ENCODE data around the gene TOP3B. TPM values are rescaled to one million over a fixed set of nuclear protein-coding genes. Genes with fewer than 3 reads are reported as not detected.

Gene TOP3B
- total RNA-seq, 1 donor from 2014 or later: 37.0 TPM

DNA sequence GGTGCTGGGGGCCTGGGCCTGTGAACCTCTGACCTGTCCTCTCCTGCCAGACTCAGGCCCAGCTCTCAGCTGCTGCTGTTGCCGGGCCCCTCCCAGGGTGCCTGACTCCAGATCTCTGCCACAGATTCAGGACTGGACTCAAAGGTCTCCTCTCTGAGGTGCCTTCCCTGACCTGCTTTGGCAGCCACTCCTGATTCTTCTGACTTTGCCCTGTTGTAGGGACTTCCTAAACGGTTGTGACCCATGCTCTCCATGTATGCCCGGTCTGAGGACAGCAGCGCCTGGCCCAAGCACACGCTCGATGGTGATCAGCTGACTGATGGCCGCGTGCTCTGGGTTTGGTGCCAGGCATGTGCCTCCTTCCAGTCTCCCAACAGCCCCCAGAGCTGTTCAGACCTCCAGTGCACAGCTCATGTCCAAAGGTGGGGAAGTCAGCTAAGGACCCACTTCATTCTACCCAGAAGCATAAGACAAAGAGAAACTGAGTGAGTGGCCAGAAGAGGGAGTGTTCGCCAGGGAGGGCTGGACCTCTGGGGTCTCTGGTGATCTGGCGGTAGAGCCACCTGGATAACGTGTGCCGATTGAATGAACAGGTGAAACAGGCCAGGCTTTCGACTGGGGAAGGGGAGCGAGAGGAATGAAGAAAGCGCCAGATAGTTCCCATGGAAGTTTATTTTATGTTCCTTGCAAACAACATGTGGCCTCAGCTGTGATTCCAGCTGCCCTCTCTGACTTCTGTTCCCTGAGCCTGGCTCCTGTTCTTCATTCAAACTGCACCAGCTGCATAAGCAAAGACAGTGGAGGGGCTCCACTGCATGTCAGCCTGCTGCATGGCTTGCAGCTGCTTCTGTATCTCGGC, 8.1 kb upstream of the TOP3B start:
- no peak for DNase-seq (ENCODE audit: low spot score)
- intact Hi-C loops (cut with DNase I): no loop called here
- no peak for ATAC-seq

DNA sequence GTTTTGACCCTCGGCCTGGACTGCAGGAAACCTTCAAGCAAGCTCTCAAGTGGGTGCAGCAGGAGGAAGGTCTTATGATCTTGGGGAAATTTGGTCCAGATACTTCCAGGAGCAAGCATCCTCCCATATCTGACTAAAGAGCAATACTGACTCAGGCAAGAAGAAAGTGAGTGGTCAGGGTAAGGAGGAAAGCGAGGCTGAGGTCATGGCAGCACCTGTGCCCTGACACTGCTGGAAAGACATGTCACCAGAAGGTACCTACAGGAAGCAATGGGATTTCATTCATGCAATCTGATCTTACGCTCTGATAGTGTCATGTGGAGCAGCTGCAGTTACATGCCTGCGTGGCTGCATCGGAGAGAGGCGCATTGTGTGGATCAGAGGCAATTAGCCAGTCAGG, 6.5 kb upstream of the TOP3B start:
- ATAC-seq: no peak

DNA sequence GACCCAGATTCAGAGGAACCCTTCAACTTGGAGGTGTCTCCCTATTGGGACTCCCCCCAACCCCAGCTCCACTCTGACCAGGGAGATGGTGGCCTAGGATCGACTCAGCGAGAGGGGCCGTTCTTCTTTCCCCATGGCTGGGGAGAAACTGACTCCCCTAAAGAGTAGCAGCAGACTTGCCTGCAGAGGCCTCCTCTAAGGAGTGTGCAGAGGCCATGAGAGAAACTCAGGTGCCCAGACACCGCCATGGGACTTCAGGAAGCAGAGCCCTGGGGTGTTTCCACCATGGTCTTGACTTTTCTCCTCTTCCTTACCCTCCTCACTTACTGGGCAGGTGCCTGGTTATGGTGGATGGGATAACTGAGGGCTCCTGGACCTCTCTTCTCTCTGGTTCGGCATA, 2.6 kb upstream of the TOP3B start:
- intact Hi-C loops (cut with DNase I): no loop called here
- ATAC-seq (no peak), DNase-seq (ENCODE audit: low spot score) (no peak)

More for the DNA sequence above, 6.5 kb upstream of the TOP3B start:
- no peak for DNase-seq (ENCODE audit: low spot score)
- intact Hi-C loops (cut with DNase I): no loop called here

DNA sequence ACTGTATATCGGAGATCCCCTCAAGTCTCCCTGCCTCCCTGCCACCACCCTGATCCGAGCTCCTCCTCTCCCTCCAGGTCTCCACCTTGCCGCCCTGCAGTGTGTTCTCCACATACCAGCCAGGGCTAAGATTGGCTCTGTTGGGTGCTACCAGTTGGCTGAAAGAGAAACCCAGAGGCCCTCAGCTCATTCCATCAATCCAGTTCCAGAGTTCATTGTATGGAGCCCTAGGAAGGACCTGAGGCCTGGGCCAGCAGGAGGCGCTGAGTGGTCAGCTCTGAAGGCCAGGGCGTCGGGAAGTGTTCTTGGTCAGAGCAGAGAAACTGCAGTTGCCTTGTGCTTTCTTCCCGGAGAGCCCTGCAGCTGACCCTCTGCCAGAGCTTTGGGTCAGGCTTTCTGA, 2.2 kb upstream of the TOP3B start:
- DNase-seq (ENCODE audit: low spot score) (no peak), ATAC-seq (no peak)
- intact Hi-C loops (cut with DNase I): no loop called here

DNA sequence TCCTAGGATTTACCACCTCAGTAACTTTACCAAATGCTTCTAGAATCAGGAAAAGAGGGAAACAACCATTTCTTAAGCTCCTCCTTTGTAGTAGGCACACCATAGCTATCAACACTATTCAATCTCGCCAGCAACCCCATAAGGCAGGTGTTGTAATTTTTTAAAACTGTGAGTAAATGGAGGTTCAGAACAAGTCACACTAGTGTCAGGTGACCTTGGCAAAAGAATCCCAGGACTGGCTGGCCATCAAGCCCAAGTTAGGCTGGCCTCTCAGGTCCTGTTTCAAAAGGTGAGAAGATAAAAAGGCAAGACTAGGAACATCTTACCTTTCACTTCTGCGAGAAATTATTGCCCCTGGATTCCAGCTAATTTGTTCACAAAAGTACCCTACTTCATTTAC, 713 bp downstream of the TOP3B start:
- intact Hi-C loops (cut with DNase I): no loop called here
- DNase-seq (ENCODE audit: low spot score): no peak
- ATAC-seq: no peak

DNA sequence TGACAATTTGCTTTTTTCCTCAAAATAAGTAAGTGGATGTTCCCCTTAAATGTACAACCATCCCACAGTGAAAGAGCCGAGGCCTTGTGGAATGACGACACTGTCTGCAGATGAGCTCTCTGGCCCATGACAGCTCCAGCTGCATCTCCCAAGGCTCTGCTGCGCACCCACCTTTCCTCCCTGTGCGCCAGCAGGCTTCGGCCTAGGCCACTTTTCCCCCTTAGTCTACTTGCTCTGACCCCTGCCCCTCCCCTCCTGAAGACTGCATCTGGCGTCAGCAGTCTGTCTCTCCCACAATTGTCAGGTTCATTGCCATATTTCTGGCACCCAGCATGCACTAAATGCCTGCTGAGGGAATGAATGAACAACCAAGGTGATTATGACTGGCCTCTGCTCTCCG, 2.0 kb downstream of the TOP3B start:
- ATAC-seq (no peak), DNase-seq (ENCODE audit: low spot score) (no peak)
- intact Hi-C loops (cut with DNase I): no loop called here

DNA sequence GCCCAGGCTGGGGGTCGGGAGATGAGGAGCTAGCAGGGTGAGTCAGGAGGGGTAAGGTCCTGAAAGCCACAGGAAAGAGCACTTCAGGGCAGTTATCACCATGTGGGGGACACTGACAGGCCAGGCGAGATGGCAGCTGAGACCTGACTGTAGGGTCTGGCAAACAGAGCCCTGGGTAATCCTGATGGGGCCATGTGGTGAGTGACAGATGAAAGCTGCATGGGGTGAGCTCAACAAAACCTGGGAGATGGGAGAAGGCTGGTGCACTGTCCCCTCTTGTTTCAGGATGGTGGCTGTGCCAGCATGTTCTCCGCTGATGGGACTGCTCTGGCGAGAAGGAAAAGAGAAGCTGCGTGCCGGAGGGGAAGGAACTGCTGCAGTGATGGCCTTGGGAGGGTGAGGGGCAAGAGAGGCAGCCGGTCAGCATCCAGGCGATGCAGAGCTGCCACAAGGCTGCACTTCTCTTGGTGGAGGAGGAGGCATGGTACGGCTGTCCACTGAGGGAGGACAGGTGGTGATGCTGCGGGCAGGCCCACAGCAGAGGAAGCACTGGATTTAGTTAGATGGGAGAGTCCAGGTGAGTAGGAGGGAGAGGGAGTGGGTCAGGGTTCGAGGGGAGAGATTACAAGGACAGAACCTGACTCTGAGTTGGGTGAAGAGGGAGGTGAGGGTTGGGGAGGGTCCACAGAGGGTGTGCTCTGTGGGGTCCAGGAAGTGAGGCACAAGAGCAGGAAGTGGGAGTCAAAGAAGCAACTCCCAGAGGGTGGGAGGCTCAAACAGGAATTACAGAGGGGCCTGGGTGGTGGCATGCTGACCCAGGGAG, 3.8 kb downstream of the TOP3B start:
- intact Hi-C loops (cut with DNase I): no loop called here
- no peak for DNase-seq (ENCODE audit: low spot score)
- no peak for ATAC-seq

DNA sequence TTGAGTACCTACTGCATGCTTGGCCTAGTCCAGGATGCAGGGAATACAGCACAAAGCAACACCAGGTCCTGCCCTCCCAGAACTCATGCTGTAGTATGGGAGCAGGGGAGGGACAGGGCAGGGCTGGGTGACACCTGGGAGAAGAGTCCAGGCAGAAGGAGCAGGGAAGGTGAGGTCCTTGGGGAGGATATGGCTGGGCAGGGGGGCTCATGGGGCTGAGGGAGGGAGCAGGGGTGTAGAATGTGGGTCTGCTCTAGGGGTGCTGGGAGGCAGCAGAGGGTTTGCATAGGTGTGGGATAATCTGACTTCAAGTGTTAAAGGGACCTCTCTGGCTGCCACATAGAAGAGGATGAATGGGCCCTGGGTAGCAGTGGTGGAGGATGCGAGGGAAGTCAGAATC, 4.8 kb downstream of the TOP3B start:
- ATAC-seq: no peak

DNA sequence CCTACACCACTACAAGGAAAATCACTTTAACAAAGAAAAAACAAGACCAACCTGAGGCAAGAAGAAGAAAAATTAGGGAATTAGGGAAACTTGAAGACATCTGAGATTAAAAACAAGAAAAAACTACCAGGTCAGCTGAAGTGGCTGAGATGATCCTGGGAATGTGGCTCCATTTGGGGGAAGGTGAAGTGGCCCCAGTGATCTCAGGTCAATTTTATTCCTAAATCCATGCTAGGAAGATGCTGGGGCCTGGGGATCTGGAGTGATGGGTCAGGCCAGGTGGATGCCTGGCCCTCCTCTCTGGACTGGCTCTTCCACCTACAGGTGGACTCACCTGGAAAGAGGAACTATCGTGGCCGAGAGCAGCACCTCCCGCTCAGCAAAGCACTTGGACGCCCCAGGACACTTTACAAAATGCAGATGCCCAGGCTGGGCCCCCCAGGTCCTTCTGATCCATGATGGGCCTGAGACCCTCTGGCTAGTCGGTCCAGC, 6.7 kb downstream of the TOP3B start:
- no peak for DNase-seq (ENCODE audit: low spot score)
- intact Hi-C loops (cut with DNase I): no loop called here
- no peak for ATAC-seq

More for the DNA sequence above, 4.8 kb downstream of the TOP3B start:
- no peak for DNase-seq (ENCODE audit: low spot score)
- intact Hi-C loops (cut with DNase I): no loop called here

DNA sequence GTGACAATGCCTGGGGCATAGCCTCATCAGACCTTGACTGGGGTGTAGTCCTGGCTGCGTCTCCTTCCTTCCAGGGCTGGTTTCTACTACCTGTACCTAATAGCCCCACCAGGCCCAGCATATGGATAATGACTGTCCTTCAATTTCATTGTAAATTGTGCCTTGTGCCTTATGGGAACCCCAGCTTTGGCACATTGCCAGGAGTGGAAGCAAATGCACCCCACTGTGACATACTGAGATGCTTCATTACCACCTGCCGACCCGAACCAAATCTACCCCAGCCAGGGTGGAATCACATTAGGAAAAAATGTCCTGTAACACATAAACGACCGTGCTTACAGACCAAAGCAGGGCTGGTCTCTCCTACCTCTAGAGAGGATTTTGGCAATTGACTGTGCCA, 7.3 kb downstream of the TOP3B start:
- intact Hi-C loops (cut with DNase I): no loop called here
- no peak for DNase-seq (ENCODE audit: low spot score)
- ATAC-seq: no peak

DNA sequence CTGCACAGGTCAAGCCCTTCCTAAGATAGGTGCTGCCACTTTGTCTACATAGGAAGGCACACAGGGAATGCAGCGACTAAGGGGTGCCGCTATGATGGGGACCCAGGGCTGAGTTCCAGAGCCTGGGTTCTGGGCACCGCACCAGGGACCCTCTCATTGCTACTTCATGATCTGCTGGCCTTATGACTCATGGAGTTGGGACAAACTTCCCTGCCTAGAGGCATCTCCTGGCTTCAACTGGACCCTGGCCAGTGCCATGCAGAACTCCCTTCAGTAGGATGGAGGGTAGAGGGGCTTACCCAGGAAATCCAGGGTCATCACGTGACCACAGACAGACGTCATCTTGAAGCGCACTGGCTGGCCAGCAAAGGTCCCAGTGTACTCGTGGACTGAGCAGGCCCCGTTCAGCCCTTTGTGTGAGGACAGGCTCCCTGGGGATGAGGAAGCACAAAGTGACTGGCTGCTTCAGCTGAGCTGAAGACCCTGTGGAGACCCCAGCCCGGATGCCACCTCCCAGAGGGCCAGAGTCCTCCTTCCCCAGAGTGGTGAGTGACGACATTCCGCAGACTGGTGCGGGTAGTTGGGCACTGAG, 8.4 kb downstream of the TOP3B start:
- no peak for ATAC-seq
- no peak for DNase-seq (ENCODE audit: low spot score)

DNA sequence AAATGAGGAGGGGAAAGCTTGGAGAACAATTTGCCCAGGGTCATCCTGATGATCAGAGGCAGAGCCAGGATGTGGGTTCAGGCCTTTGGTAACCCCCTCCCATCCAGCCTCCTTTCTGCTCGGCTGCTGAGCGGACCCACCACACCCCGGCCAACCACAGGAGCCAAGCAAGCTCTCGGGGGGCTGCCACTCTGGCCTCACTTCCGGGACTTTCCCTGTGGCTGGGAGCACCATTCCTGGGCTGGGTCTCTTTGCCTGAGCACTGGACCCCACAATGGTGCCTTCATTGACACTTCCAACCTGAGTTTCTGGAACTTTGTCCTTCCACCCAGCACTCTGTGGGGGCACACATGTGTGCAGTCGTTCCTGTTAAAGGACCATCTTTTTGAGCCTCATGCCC, 9.8 kb downstream of the TOP3B start:
- ATAC-seq: no peak

More for the DNA sequence above, 8.4 kb downstream of the TOP3B start:
- intact Hi-C loops (cut with DNase I): no loop called here

DNA sequence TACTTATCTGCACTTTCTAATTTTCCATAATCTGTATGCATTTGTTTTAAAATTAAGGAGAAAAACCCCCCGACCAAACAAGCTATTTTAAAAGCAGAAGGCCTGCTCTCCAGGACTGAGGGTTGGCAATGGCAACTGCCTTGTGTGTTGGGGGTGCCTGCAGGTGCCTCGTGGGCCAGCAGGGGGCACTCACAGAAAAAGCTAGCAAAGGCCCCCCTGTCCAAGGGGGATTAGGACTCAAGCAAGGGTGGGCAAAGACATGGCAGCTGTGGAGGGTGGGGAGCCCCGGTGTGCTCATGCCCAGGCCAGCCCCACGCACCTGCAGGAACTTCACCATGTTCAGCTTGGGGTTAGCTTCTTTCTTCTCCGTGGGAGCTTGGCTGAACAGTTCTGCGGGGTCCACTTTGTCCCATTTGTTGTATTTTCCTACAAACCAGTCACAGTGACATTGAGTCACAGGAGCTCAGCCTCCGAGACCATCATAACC, 10.3 kb downstream of the TOP3B start:
- no peak for ATAC-seq
- DNase-seq (ENCODE audit: low spot score): no peak
- intact Hi-C loops (cut with DNase I): no loop called here

More for the DNA sequence above, 9.8 kb downstream of the TOP3B start:
- intact Hi-C loops (cut with DNase I): no loop called here
- no peak for DNase-seq (ENCODE audit: low spot score)

DNA sequence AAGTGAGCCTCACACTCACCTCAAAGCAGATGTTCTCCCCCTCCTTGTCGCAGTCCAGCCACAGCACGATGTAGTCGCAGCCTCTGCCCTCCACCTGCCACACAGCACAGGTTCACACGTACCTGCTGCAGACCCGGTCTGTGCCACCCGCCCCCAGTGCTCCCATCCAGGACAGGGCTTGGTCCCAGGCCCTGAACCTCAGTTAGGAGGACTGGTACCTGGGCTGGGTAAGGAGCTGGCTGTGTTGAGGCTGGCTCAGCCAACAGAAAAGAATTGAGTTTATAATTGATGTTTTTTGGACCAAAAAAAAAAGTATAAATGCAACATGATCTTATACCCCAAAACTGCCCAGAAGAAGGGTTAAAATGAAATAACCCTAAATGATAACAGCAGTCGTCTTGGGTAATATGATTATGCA, 10.7 kb downstream of the TOP3B start:
- DNase-seq (ENCODE audit: low spot score) (no peak), ATAC-seq (no peak)
- intact Hi-C loops (cut with DNase I): no loop called here

DNA sequence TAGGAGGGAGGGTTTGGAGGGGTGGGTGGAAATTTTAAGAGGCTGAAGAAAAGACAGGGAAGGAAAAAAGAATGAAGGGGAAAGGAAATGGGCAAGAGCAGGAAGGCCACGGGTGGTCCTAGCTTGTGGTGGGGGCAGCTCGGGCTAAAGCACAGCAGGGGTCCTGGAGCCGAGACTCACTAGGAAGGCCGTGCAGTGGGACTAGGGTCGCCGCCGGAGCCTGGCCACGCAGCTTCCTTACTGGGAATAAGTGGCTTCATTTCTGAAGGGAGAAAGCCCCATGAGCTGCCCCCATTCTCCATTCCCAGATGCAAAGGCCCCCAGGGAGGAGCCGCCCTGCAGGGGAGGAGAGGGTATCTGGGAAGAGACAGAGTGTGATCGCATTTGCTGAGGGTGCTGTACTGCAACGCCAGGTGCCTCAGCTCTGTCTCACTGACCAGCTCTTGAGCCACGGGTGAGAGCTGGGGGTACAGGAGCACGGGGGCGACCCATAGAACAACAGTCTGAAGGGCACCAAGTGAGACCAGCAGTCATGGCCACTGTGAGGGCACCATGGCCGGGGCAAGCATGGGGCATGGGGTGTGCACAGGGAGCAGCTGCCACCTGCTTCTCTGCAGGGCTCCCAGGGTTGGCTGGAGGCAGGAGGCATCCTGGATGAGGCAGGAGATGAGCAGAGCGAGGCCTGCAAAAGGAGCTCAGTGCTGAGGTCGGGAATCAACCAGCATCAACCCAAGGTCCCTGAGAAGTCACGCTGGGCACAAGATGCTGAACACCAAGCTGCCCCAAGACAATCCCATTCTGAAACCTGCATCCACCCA, 11.6 kb downstream of the TOP3B start:
- ATAC-seq (no peak), DNase-seq (ENCODE audit: low spot score) (no peak)
- intact Hi-C loops (cut with DNase I): no loop called here

DNA sequence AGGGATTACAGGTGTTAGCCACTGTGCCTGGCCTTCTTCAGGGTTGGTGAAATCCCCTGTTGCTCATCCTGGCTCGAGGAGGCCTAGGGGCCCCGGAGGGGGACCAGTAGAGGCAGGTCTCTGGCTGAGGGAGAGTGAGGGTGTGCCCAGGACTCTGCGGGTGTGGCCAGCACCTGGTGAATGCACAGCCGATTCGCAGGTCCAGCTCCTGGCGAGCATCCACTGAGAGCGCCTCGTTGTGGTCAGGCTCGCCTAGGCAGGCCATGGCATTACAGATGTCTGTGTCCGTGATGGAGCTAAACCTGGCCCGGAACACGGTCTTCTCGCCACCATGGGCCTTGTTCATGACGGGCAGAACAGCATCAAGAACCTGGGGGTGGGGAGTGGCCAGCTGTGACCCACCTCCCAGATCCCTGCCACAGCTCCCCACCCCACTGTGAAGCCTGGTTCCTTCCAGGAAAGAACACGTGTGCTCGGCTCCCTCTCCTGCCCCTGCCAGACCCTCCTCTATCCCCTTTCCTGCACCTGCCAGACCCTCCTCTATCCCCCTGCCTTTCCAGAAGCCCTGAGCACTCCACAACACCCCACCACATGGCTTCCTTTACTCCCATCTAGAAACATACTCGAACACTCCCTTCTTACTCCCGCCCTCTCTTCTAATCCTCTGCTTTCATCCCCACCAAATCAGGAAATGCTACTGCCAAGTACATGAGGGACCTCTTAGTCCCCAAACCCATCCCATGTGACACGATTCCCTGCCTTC, 12.4 kb downstream of the TOP3B start:
- ATAC-seq (no peak), DNase-seq (ENCODE audit: low spot score) (no peak)
- intact Hi-C loops (cut with DNase I): no loop called here

DNA sequence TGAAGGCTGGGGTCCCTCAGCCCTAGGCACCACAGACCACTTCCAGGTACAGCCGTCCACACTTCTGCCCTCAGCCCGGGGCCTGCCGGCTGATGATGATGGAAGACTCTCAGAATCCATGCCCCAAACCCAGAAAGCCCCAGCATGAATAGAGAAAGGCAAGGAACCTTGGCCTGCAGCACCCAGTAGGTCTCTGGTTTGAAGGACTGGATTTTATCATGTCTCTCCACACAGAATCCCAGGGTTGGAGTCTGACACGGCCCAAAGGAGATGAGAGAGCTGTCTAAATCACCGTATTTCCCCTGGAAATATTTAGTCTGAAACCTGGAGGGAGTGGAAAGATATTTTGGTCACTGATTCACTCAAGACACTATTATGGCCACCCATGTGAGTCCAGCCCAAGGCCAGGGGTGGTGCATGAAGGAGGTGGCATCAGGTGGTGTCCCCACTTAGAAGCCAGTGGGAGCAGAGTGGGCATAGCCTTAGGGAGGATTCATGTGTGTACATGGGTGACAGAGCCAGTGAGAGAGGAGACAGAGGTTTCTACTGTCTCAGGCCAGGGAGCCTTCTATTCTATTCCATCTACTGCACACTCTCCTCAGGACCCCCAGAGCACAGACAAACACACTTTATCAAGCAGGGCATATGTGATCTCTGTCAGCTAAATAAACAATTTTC, 14.0 kb downstream of the TOP3B start:
- intact Hi-C loops (cut with DNase I): no loop called here
- DNase-seq (ENCODE audit: low spot score): no peak
- ATAC-seq: no peak
